HepG2 (cell line): ENCODE data around the gene ZNF507. TPM values are rescaled to one million over a fixed set of nuclear protein-coding genes. Genes with fewer than 3 reads are reported as not detected.

Experiments
- CBX1 ChIP-seq: IDR thresholded peaks from one replicate; pipeline ENCODE4 v1.6.1; 2016; ENCODE audit warnings: antibody characterized with exemption, low read depth
- CEBPZ ChIP-seq: IDR thresholded peaks from 2 replicates; pipeline ENCODE4 v1.6.1; 2012; ENCODE audit warnings: low read length, improper control_type of control experiment
- CTCF ChIP-seq: sonication (generic); formaldehyde crosslinking; IDR thresholded peaks from 2 replicates; pipeline ENCODE4 v1.5.0; 2020; ENCODE audit warnings: mild to moderate bottlenecking, missing genetic modification reagents, moderate library complexity
- HMG20B ChIP-seq: conservative IDR thresholded peaks from 2 replicates; pipeline ENCODE4 v1.6.1; 2016; ENCODE audit warnings: missing genetic modification reagents, missing compliant biosample characterization
- MAFG ChIP-seq: sonication (generic); formaldehyde crosslinking; IDR thresholded peaks from 2 replicates; pipeline ENCODE4 v1.5.1; 2020; ENCODE audit warnings: mild to moderate bottlenecking, missing genetic modification reagents
- NCOA5 ChIP-seq: sonication (generic); formaldehyde crosslinking; IDR thresholded peaks from 2 replicates; pipeline ENCODE4 v1.4.0; 2020; ENCODE audit warnings: missing genetic modification reagents
- ONECUT2 ChIP-seq: sonication (generic); formaldehyde crosslinking; IDR thresholded peaks from 2 replicates; pipeline ENCODE4 v1.4.0; 2020; ENCODE audit warnings: missing genetic modification reagents
- PHF21A ChIP-seq: sonication (generic); formaldehyde crosslinking; IDR thresholded peaks from 2 replicates; pipeline ENCODE4 v1.5.0; 2020; ENCODE audit warnings: mild to moderate bottlenecking, missing genetic modification reagents
- RELA ChIP-seq: sonication (generic); formaldehyde crosslinking; IDR thresholded peaks from 2 replicates; pipeline ENCODE4 v1.4.0; 2020; ENCODE audit warnings: missing genetic modification reagents
- TRIM24 ChIP-seq: sonication (generic); formaldehyde crosslinking; IDR thresholded peaks from 2 replicates; pipeline ENCODE4 v1.8.0; 2022; ENCODE audit warnings: mild to moderate bottlenecking, missing genetic modification reagents
- ZBTB8A ChIP-seq: sonication (generic); formaldehyde crosslinking; IDR thresholded peaks from 2 replicates; pipeline ENCODE4 v1.4.0; 2020; ENCODE audit warnings: mild to moderate bottlenecking, low read depth, missing genetic modification reagents, borderline replicate concordance
- ZFAT ChIP-seq: sonication (generic); formaldehyde crosslinking; conservative IDR thresholded peaks from 2 replicates; pipeline ENCODE4 v1.8.1; 2023; ENCODE audit warnings: missing genetic modification reagents, inconsistent platforms
- ZNF232 ChIP-seq: sonication (generic); formaldehyde crosslinking; IDR thresholded peaks from 2 replicates; pipeline ENCODE4 v1.4.0; 2020; ENCODE audit warnings: missing genetic modification reagents, borderline replicate concordance
- ZNF280D ChIP-seq: sonication (generic); formaldehyde crosslinking; IDR thresholded peaks from 2 replicates; pipeline ENCODE4 v1.5.1; 2020; ENCODE audit warnings: mild to moderate bottlenecking, missing genetic modification reagents
- ZNF33A ChIP-seq: sonication (generic); formaldehyde crosslinking; IDR thresholded peaks from 2 replicates; pipeline ENCODE4 v1.5.1; 2020; ENCODE audit warnings: missing genetic modification reagents, mild to moderate bottlenecking, moderate library complexity, borderline replicate concordance
- ZNF44 ChIP-seq: sonication (generic); formaldehyde crosslinking; IDR thresholded peaks from 2 replicates; pipeline ENCODE4 v1.5.1; 2020; ENCODE audit warnings: mild to moderate bottlenecking, missing genetic modification reagents
- ZNF513 ChIP-seq: sonication (generic); formaldehyde crosslinking; conservative IDR thresholded peaks from 2 replicates; pipeline ENCODE4 v1.5.0; 2020; ENCODE audit warnings: missing genetic modification reagents
- ZNF614 ChIP-seq: IDR thresholded peaks from 2 replicates; pipeline ENCODE4 v1.6.1; 2018; ENCODE audit warnings: missing biosample characterization, missing genetic modification reagents, inconsistent platforms, borderline replicate concordance
- ZNF7 ChIP-seq: IDR thresholded peaks from 2 replicates; pipeline ENCODE4 v1.6.1; 2016; ENCODE audit warnings: missing biosample characterization, missing genetic modification reagents
- polyA plus RNA-seq, 8 experiments: library from polyadenylated mRNA; depleted of rRNA in 3 of 8; stranded (reverse) in 7 of 8; unstranded in 1 of 8; fragments of >200 nt; fragmentation: Illumina TruSeq in 4 of 8; extraction: Trizol in 4 of 8; gene quantifications; 2 replicates each; pipeline versions ENCODE4 v1.2.1 to v1.2.3, GENCODE V29; 2011 to 2016; ENCODE audit warnings: low read depth in 4 of 8, missing spikeins in 1 of 8, mixed read lengths in 1 of 8; ENCODE audit not compliant: insufficient read depth in 1 of 8
- total RNA-seq, 5 experiments: library from RNA; depleted of rRNA; stranded (reverse); fragments of >200 nt; fragmentation: Illumina TruSeq; extraction: Trizol; gene quantifications; 2 replicates each; pipeline ENCODE4 v1.2.3, GENCODE V29; 2016; ENCODE audit warnings: low read depth in 1 of 5

ZNF507 gene
- total and polyA plus RNA-seq, 2 of the 13 experiments (the other 11 are each of a cell fraction or from before 2014, with no cell fraction given): 7.3 to 10.9 TPM

- TF ChIP-seq ZNF280D (CRISPR knock-in tag) (peak; percentile 44; the same call in 1 of the 2 replicates), ZNF7 (CRISPR knock-in tag) (no peak), ZNF44 (CRISPR knock-in tag) (no peak), HMG20B (no peak), MAFG (CRISPR knock-in tag) (no peak), RELA (CRISPR knock-in tag) (no peak), NCOA5 (CRISPR knock-in tag) (no peak), ZNF33A (CRISPR knock-in tag) (no peak), ZNF232 (CRISPR knock-in tag) (0 out of 2 replicates have a peak, but pooled peaks have one; percentile 31), ZFAT (CRISPR knock-in tag) (no peak), TRIM24 (CRISPR knock-in tag) (no peak), CTCF (CRISPR knock-in tag) (peak; percentile 21), CBX1 (peak; percentile 77), ZNF513 (CRISPR knock-in tag) (no peak), ZBTB8A (CRISPR knock-in tag) (no peak), ONECUT2 (CRISPR knock-in tag) (no peak), ZNF614 (CRISPR knock-in tag) (no peak; the same call in 1 of the 2 replicates), CEBPZ (no peak), PHF21A (peak; percentile 52; the same call in 1 of the 2 replicates)
These were observed 60.2 kb downstream of the ZNF507 start, which contains the start of gene DPY19L3 (continued) for GRCh38 chr19:32405431-32406160.
